SU-DHL-6 (cell line): ENCODE measurements around the gene TXNIP.

ENCODE experiments used
- H2AFZ ChIP-seq: fragments of 200-600 bp; sonication (generic); 2 replicates; pipeline ENCODE4 v1.6.1; 2014; ENCODE audit warnings: low read depth, mild to moderate bottlenecking, moderate library complexity, mixed read lengths, antibody characterized with exemption, low read length; ENCODE audit not compliant: severe bottlenecking
- H3F3A ChIP-seq: fragments of 200-600 bp; shearing (Covaris generic); 2 replicates; pipeline ENCODE4 v1.6.0; 2016; ENCODE audit warnings: antibody characterized with exemption, mild to moderate bottlenecking; ENCODE audit not compliant: insufficient read depth
- H3K27ac ChIP-seq: fragments of 200-600 bp; sonication (generic); 2 replicates; pipeline ENCODE4 v1.5.1; 2016; ENCODE audit warnings: low read depth, mild to moderate bottlenecking, low read length, moderate library complexity, mixed read lengths
- H3K27me3 ChIP-seq: fragments of 200-600 bp; sonication (generic), shearing (Covaris generic); 2 replicates; pipeline ENCODE4 v1.6.0; 2014; ENCODE audit warnings: mild to moderate bottlenecking, low read length
- H3K36me3 ChIP-seq: fragments of 200-600 bp; sonication (generic); 2 replicates; pipeline ENCODE4 v1.6.1; 2014; ENCODE audit warnings: mild to moderate bottlenecking, low read length, mixed read lengths
- H3K4me2 ChIP-seq: fragments of 300-600, 200-600 bp; shearing (Covaris generic), sonication (generic); 2 replicates; pipeline ENCODE4 v1.6.0; 2014; ENCODE audit warnings: low read length, low read depth, mild to moderate bottlenecking; ENCODE audit not compliant: poor library complexity, severe bottlenecking
- H3K4me3 ChIP-seq: fragments of 200-600 bp; sonication (generic); 2 replicates; pipeline ENCODE4 v1.5.1; 2014; ENCODE audit warnings: antibody characterized with exemption, low read length, mild to moderate bottlenecking, mixed read lengths; ENCODE audit not compliant: insufficient read depth, poor library complexity, severe bottlenecking
- H3K79me2 ChIP-seq: fragments of 200-600 bp; sonication (generic); 2 replicates; pipeline ENCODE4 v1.6.1; 2014; ENCODE audit warnings: mild to moderate bottlenecking, low read length, moderate library complexity; ENCODE audit not compliant: insufficient read depth
- H3K9ac ChIP-seq: fragments of 200-600 bp; sonication (generic); 2 replicates; pipeline ENCODE4 v1.7.0; 2014; ENCODE audit warnings: mild to moderate bottlenecking, low read length
- H3K9me2 ChIP-seq: fragments of 200-600 bp; sonication (generic); replicated peaks from 2 replicates; pipeline ENCODE4 v1.6.1; 2014; ENCODE audit warnings: low read length; ENCODE audit not compliant: insufficient read depth
- H3K9me3 ChIP-seq: fragments of 200-600 bp; sonication (generic); 2 replicates; pipeline ENCODE4 v1.6.1; 2014; ENCODE audit warnings: low read length, mixed read lengths; ENCODE audit not compliant: insufficient read depth
- H4K20me1 ChIP-seq: fragments of 200-600 bp; sonication (generic); 2 replicates; pipeline ENCODE4 v1.6.1; 2014; ENCODE audit warnings: low read depth, mild to moderate bottlenecking, antibody characterized with exemption, low read length, moderate library complexity, mixed read lengths
- CTCF ChIP-seq: fragments of 200-600 bp; sonication (generic); IDR thresholded peaks from one replicate; pipeline ENCODE4 v1.5.1; 2017; ENCODE audit warnings: antibody characterized with exemption, mild to moderate bottlenecking, low read length, moderate library complexity; ENCODE audit not compliant: insufficient read depth, poor library complexity, severe bottlenecking
- EZH2phosphoT487 ChIP-seq: fragments of 200-600 bp; sonication (generic), shearing (Covaris generic); conservative IDR thresholded peaks from 2 replicates; pipeline ENCODE4 v1.6.1; 2018; ENCODE audit warnings: mild to moderate bottlenecking, antibody characterized with exemption, low read length, moderate library complexity, mixed read lengths

TXNIP gene, protein sequence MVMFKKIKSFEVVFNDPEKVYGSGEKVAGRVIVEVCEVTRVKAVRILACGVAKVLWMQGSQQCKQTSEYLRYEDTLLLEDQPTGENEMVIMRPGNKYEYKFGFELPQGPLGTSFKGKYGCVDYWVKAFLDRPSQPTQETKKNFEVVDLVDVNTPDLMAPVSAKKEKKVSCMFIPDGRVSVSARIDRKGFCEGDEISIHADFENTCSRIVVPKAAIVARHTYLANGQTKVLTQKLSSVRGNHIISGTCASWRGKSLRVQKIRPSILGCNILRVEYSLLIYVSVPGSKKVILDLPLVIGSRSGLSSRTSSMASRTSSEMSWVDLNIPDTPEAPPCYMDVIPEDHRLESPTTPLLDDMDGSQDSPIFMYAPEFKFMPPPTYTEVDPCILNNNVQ

GRCh38 chr1:145996433-145997015, at the start of gene TXNIP:
Gene TXNIP (minus strand): TSS chr1:145996579. CDS start chr1:145996266, 313 bp downstream.
- peaks cover 14% of the 10 kb centered on the region for H3K79me2 ChIP-seq
- no peaks in the 10 kb centered on the region for H3K9me2 ChIP-seq
- H3K9me3 ChIP-seq: no peaks in the 10 kb centered on the region
- no peaks in the 10 kb centered on the region for H3K27me3 ChIP-seq
- peaks cover 26% of the 10 kb centered on the region for H3K36me3 ChIP-seq
- peaks cover 56% of the 10 kb centered on the region for H3F3A ChIP-seq
- H3K9ac ChIP-seq: peak within 1 kb of the TSS; percentile 94
- H4K20me1 ChIP-seq: peaks cover 5% of the 10 kb centered on the region; the same call in 1 of the 2 replicates
- H3K27ac ChIP-seq: peak within 1 kb of the TSS; percentile 80
- TF ChIP-seq CTCF (no peak), EZH2phosphoT487 (no peak)
- peak within 1 kb of the TSS; percentile 99 for H3K4me3 ChIP-seq
- peak within 1 kb of the TSS; percentile 90 for H3K4me2 ChIP-seq
- peak within 1 kb of the TSS; percentile 87 for H2AFZ ChIP-seq

GRCh38 chr1:146039844-146040194, 43.4 kb upstream of the TXNIP start:
- Histone ChIP-seq H3K36me3 (no peaks in the 10 kb centered on the region), H2AFZ (no peak overlapping the region), H3K4me3 (no peak overlapping the region), H3K27ac (no peak overlapping the region), H3K27me3 (no peaks in the 10 kb centered on the region), H4K20me1 (no peaks in the 10 kb centered on the region), H3K9me2 (no peaks in the 10 kb centered on the region), H3F3A (peaks cover 29% of the 10 kb centered on the region), H3K9me3 (no peaks in the 10 kb centered on the region), H3K9ac (no peak overlapping the region), H3K79me2 (no peaks in the 10 kb centered on the region), H3K4me2 (no peak overlapping the region)
- TF ChIP-seq EZH2phosphoT487 (no peak), CTCF (no peak)

GRCh38 chr1:146036965-146037646, 40.7 kb upstream of the TXNIP start:
- no peaks in the 10 kb centered on the region for H3K36me3 ChIP-seq
- H3K9me3 ChIP-seq: no peaks in the 10 kb centered on the region
- peak overlapping the region; percentile 70 for H3K4me3 ChIP-seq
- H3F3A ChIP-seq: peaks cover 29% of the 10 kb centered on the region
- H3K27ac ChIP-seq: peak overlapping the region; percentile 84
- peak overlapping the region; percentile 100 for H2AFZ ChIP-seq
- H3K4me2 ChIP-seq: peak overlapping the region; percentile 95
- H4K20me1 ChIP-seq: no peaks in the 10 kb centered on the region
- peak overlapping the region; percentile 66 for H3K9ac ChIP-seq
- no peaks in the 10 kb centered on the region for H3K27me3 ChIP-seq
- H3K9me2 ChIP-seq: no peaks in the 10 kb centered on the region
- no peaks in the 10 kb centered on the region for H3K79me2 ChIP-seq
- TF ChIP-seq EZH2phosphoT487 (no peak), CTCF (no peak)
